Breast epithelium (tissue), 4 donors: ENCODE measurements around the gene TMEM198. TPM values are rescaled to one million over a fixed set of nuclear protein-coding genes. Genes with fewer than 3 reads are reported as not detected.

Experiments
- DNase-seq, 2 donors: peaks; one replicate each; pipeline ENCODE4 v3.0.0-alpha.2; 2019; ENCODE audit warnings: low spot score in 2 of 2
- H3K27ac ChIP-seq, 2 donors: fragments of 200-600 bp; sonication (generic) in 1 of 2; one replicate each; pipeline ENCODE4 v1.5.1; 2016 to 2019; ENCODE audit warnings: mild to moderate bottlenecking in 1 of 2
- H3K27me3 ChIP-seq, 2 donors: fragments of 200-600 bp; sonication (generic) in 1 of 2; one replicate each; pipeline versions ENCODE4 v1.5.1 to v1.6.0; 2017 to 2019; ENCODE audit warnings: control low read depth in 1 of 2, mild to moderate bottlenecking in 1 of 2
- H3K36me3 ChIP-seq: fragments of 200-600 bp; one replicate; pipeline ENCODE4 v1.5.1; 2019
- H3K4me1 ChIP-seq, 2 donors: fragments of 200-600 bp; sonication (generic); one replicate each; pipeline ENCODE4 v1.5.1; 2016 to 2019; ENCODE audit warnings: control low read depth in 1 of 2
- H3K4me3 ChIP-seq, 3 donors: fragments of 200-600 bp; sonication (generic); 1 replicate in 2 of 3; 2 replicates in 1 of 3; pipeline ENCODE4 v1.5.1; 2016 to 2019; ENCODE audit warnings: mild to moderate bottlenecking in 3 of 3, moderate library complexity in 2 of 3
- H3K9me3 ChIP-seq, 2 donors: fragments of 200-600 bp; sonication (generic) in 1 of 2; one replicate each; pipeline ENCODE4 v1.5.1; 2016 to 2019; ENCODE audit warnings: control low read depth in 1 of 2
- POLR2A ChIP-seq: fragments of 450-650 bp; IDR thresholded peaks from one replicate; pipeline ENCODE4 v1.6.1; 2016; ENCODE audit warnings: antibody characterized with exemption, mild to moderate bottlenecking, moderate library complexity
- POLR2AphosphoS5 ChIP-seq, 3 donors: sonication (generic); formaldehyde crosslinking; IDR thresholded peaks; one replicate each; pipeline ENCODE4 v1.6.1; 2017; ENCODE audit warnings: antibody characterized with exemption in 3 of 3
- intact Hi-C: fragments of 100-400 bp; cut with DNase I; formaldehyde crosslinking; loops from one replicate; pipeline ENCODE4 v1.15.1; 2023; ENCODE audit warnings: low total_unique reads
- total RNA-seq, 3 donors: library from RNA; depleted of rRNA; stranded (reverse); fragments of >200 nt; gene quantifications; one replicate each; pipeline ENCODE4 v1.1.0, GENCODE V29; 2016
- TF ChIP-seq, protein P1 (sequence below), 3 donors: fragments of 450-650 bp; IDR thresholded peaks; one replicate each; pipeline ENCODE4 v1.5.1; 2016 to 2017; ENCODE audit warnings: antibody characterized with exemption in 3 of 3, mild to moderate bottlenecking in 3 of 3, moderate library complexity in 3 of 3

Gene TMEM198
- total RNA-seq, 3 donors from 2014 or later = 1.6 to 1.9 (median 1.8) TPM

DNA sequence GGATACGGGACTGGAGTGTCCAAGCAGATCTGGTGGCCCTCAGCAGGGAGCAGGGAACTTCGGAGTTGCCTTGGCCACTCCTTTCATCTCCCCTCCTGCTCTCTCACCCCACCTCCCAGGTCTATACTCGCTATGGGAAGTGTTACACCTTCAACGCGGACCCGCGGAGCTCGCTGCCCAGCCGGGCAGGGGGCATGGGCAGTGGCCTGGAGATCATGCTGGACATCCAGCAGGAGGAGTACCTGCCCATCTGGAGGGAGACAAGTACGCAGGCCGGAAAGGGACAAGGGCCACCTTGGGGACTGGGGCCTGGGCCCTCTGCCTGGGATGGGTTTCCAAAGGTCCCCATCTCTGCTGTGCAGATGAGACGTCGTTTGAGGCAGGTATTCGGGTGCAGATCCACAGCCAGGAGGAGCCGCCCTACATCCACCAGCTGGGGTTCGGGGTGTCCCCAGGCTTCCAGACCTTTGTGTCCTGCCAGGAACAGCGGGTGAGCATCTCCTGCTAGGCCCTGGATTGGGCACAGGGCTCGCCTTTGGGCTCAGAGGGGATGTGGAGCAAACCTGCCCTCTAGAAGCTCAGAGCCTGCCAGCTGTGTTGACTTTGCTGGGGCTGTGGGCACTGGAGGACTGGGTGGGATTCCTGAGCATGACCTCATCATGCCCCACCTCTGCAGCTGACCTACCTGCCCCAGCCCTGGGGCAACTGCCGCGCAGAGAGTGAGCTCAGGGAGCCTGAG lies 12.0 kb upstream of the TMEM198 start:
- H3K36me3 ChIP-seq = no peaks in the 10 kb centered on the region
- H3K4me1 ChIP-seq = no peaks in the 10 kb centered on the region
- no peak overlapping the region for H3K4me3 ChIP-seq
- no peaks in the 10 kb centered on the region for H3K9me3 ChIP-seq
- TF ChIP-seq, protein P1, sequence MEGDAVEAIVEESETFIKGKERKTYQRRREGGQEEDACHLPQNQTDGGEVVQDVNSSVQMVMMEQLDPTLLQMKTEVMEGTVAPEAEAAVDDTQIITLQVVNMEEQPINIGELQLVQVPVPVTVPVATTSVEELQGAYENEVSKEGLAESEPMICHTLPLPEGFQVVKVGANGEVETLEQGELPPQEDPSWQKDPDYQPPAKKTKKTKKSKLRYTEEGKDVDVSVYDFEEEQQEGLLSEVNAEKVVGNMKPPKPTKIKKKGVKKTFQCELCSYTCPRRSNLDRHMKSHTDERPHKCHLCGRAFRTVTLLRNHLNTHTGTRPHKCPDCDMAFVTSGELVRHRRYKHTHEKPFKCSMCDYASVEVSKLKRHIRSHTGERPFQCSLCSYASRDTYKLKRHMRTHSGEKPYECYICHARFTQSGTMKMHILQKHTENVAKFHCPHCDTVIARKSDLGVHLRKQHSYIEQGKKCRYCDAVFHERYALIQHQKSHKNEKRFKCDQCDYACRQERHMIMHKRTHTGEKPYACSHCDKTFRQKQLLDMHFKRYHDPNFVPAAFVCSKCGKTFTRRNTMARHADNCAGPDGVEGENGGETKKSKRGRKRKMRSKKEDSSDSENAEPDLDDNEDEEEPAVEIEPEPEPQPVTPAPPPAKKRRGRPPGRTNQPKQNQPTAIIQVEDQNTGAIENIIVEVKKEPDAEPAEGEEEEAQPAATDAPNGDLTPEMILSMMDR (IDR thresholded peaks at IDR 0.05) = no peak
- no peak for TF ChIP-seq POLR2AphosphoS5 (IDR thresholded peaks at IDR 0.05)
- no peak for TF ChIP-seq POLR2A
- intact Hi-C loops = no loop called here
- no peak overlapping the region for H3K27ac ChIP-seq
- no peak for DNase-seq
- peaks cover 0 to 32% of the 10 kb centered on the region in 2 donors for H3K27me3 ChIP-seq

DNA sequence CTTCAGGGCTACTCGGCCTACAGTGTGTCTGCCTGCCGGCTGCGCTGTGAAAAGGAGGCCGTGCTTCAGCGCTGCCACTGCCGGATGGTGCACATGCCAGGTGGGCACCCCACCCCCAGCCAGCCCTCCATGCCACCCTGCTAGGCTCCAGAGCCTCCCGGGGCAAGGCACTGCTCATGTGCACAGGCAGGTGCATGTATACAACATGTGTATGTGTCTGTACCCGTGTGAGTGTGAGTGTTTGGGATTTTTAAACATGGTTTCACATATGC lies 11.5 kb upstream of the TMEM198 start:
- no peaks in the 10 kb centered on the region for H3K4me1 ChIP-seq
- intact Hi-C loops = no loop called here

DNA sequence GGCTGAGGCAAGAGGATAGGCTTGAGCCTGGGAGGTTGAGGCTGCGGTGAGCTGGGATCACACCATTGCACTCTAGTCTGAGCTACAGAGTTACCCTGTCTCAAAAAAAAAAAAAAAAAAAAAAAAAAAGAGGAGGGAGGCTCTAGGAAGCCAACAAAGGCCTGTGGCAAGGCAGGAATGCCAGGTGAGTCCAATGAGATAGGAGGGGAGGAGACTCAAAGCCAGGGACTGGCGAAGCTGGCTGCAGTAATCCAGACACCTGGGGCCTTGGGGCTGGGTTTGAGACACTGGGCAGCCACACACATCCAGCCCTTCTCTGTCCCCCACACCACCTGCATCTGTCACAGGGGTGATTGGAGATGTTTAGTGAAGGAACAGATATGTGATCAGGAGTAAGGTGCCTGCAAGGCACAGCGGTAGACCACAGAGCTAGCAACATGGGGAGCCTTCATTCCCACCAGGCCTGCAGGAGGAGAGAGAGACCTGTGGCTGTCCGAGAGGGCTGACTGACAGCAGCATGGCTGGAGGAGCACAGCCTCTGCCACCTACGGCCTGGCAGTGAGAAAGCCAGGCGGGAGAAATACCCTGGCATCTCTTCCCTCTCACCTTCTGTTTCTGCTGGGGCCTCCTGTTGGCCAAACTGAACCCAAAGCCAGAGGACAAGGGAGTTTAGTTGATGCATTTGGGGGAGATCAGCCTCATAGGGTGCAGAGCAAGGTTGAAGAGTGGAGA lies 9.7 kb upstream of the TMEM198 start:
- no peak overlapping the region for H3K27ac ChIP-seq
- no peak for DNase-seq
- no peaks in the 10 kb centered on the region for H3K9me3 ChIP-seq
- no peak overlapping the region for H3K4me3 ChIP-seq
- peaks cover 0 to 3% of the 10 kb centered on the region in 2 donors for H3K4me1 ChIP-seq
- peaks cover 0 to 20% of the 10 kb centered on the region in 2 donors for H3K27me3 ChIP-seq
- intact Hi-C loops = no loop called here
- no peaks in the 10 kb centered on the region for H3K36me3 ChIP-seq
- TF ChIP-seq POLR2A = no peak
- TF ChIP-seq POLR2AphosphoS5 (IDR thresholded peaks at IDR 0.05) = no peak
- TF ChIP-seq, protein P1 (IDR thresholded peaks at IDR 0.05) = no peak

More for the DNA sequence above, 11.5 kb upstream of the TMEM198 start:
- H3K36me3 ChIP-seq = no peaks in the 10 kb centered on the region
- TF ChIP-seq, protein P1 (IDR thresholded peaks at IDR 0.05) = no peak
- no peak for TF ChIP-seq POLR2AphosphoS5 (IDR thresholded peaks at IDR 0.05)
- no peak for TF ChIP-seq POLR2A
- no peak overlapping the region for H3K27ac ChIP-seq
- no peaks in the 10 kb centered on the region for H3K9me3 ChIP-seq
- H3K27me3 ChIP-seq = peaks cover 0 to 27% of the 10 kb centered on the region in 2 donors
- no peak overlapping the region for H3K4me3 ChIP-seq
- no peak for DNase-seq

DNA sequence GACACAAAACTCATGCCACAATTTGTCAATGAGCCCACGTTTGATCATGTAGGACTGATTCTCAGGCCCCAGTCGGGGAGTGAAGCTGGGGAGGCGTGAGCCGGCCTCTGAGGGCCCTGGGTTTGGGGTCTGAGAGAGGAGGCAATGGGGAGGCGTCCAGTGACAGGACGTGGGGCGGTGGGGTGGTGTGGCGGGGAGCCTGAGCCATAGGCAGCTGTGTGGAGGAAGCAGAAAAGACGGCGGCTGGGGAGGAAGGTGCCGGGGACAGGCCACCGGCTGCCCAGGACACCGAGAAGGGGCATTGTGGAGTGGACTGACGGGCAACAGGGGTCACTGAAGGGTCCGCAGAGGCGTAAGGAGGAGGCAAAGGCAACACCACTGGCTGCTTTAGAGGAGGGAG lies 7.4 kb upstream of the TMEM198 start:
- no peaks in the 10 kb centered on the region for H3K9me3 ChIP-seq
- H3K36me3 ChIP-seq = no peaks in the 10 kb centered on the region
- H3K4me1 ChIP-seq = peaks cover 0 to 3% of the 10 kb centered on the region in 2 donors
- H3K27ac ChIP-seq = no peak overlapping the region
- H3K27me3 ChIP-seq = peaks cover 0 to 5% of the 10 kb centered on the region in 2 donors
- no peak overlapping the region for H3K4me3 ChIP-seq
- no peak for DNase-seq
- TF ChIP-seq, protein P1 (IDR thresholded peaks at IDR 0.05) = no peak
- no peak for TF ChIP-seq POLR2A
- intact Hi-C loops = no loop called here

DNA sequence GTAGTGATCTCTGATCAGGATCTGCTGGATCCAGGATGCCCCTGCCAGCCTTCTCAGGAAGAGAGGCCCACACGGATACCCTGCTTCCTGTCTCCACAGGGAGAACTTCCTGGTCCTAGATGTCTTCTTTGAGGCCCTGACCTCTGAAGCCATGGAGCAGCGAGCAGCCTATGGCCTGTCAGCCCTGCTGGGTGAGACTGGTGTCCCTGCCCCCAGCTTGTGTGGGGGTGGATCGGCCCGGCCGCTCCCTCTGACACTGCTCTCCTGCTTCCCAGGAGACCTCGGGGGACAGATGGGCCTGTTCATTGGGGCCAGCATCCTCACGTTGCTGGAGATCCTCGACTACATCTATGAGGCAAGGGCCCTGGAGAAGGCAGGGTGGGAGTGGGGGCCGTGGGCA lies 6.9 kb upstream of the TMEM198 start:
- DNase-seq = no peak
- Histone ChIP-seq H3K36me3 (no peaks in the 10 kb centered on the region), H3K27ac (peak overlapping the region; percentile 12 to 35), H3K4me1 (peaks cover 2 to 3% of the 10 kb centered on the region in 2 donors), H3K27me3 (no peaks in the 10 kb centered on the region), H3K9me3 (no peaks in the 10 kb centered on the region), H3K4me3 (no peak overlapping the region)
- intact Hi-C loops = no loop called here
- TF ChIP-seq POLR2A = no peak
- TF ChIP-seq POLR2AphosphoS5 (IDR thresholded peaks at IDR 0.05) = no peak
- TF ChIP-seq, protein P1 (IDR thresholded peaks at IDR 0.05) = no peak
